NCI-H128 (cell line): ENCODE results near the gene ARHGEF10L.

ENCODE experiments used
- DNase-seq: peaks from one replicate; lab custom pipeline; 2025; ENCODE audit not compliant: unreplicated experiment; lab: John Stamatoyannopoulos, UW

ARHGEF10L gene

GRCh38 chr1:17520473-17521319, 18.8 kb upstream of the ARHGEF10L start:
- DNase-seq = no peak

DNA sequence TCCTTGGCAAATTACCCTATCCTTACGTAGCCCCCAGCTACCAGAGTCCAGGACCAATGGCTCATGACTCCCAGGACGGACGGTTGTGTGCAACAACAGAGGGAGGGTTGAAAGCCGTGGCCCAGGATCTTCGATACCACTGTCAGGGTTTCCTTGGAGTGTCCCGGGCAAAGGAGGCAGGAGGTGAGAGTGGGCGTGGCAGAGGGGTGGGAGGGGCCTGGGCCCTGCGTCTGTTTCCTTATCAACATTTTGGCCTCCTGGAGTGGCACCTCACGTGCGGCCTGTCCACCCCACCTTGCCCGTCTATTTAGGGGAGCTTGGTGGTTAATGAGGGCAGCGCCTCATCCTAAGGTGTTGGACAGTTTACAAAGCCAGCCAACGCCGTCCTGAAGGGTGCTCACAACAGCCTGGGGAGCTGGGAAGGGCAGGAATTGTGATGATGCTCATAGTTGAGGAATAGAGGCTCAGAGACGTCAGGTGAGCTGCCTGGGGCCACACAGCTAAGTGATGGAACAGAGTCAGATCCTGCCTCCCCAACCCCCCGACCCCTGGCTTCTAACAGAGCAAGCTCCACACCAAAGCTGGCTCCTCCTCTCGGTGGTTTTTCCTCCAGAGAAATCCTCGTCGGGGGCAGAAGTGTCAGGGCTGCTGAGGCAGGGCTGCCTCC, 17.4 kb upstream of the ARHGEF10L start:
- no peak for DNase-seq

- DNase-seq = no peak
Measured at GRCh38 chr1:17523321-17524041, 16.0 kb upstream of the ARHGEF10L start.

GRCh38 chr1:17524645-17525044, 14.9 kb upstream of the ARHGEF10L start:
- DNase-seq = no peak

- DNase-seq = no peak
Measured at GRCh38 chr1:17525996-17526686, 13.4 kb upstream of the ARHGEF10L start.

- no peak for DNase-seq
Measured at GRCh38 chr1:17527036-17527914, 12.2 kb upstream of the ARHGEF10L start.

DNA sequence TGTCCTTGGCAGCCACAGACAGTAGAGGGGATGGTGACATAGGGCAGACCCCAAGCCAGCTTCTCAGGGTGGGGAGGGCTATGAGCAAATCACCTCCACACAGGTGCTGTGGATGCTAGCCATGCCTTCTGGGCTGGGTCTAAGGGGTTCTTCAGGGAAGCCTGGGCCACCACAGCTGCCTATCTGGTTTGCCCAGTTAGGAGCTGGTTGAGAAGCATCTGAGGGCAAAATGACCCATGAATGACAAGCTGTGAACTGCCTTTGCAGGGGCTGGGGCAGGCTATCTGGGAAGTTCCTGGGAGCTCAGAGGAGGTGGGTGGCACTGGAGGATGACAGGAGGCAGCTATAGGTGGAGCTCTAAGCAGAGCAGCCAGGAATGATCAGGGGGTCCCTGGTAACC, 10.1 kb upstream of the ARHGEF10L start:
- no peak for DNase-seq

- no peak for DNase-seq
Measured at GRCh38 chr1:17531343-17531681, 8.2 kb upstream of the ARHGEF10L start.

DNA sequence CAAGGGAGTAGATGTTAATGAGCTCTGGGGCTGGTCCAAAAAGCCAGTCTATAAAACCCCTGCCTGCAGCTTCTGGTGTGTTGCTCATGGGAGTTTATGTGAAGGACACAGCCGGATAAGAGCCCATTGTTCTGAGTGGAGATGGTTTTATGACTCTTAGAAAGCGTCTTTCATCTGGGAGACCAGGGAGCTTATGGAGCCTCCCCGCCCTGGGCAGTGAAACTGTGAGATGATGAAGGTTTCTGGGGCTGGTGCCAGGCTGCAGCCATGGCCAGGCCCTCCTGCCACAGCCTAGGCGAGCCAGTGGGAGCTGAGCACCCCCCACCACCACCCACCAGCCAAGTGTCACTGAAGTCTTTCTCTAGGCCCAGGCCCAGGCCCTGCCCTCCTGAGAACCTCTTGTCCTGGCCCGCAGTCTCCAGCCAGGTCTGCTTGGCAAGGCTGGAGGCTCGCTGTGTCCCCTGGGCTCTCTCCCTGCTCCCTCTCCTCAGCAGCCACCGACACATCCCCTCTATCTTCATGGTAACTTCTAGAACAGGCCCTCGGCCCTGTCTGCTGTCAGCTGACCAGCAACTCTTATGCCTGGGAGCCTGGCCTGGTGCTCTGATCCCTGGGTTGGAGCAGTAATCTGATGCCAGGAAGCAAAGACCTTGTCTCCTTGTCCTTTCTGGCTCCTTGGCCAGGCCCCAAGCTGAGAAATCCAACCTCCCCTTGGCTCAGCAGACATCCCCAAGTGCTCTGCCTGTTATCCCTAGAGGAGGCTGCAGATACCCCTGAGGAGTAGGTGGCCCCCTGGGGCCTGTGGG, 7.6 kb upstream of the ARHGEF10L start:
- no peak for DNase-seq

GRCh38 chr1:17533201-17533600, 6.3 kb upstream of the ARHGEF10L start:
- DNase-seq = no peak

GRCh38 chr1:17535300-17535936, 4.1 kb upstream of the ARHGEF10L start:
- no peak for DNase-seq

GRCh38 chr1:17538010-17538409, 1.5 kb upstream of the ARHGEF10L start:
- DNase-seq = no peak

- DNase-seq = no peak
Measured at GRCh38 chr1:17538428-17539117, 925 bp upstream of the ARHGEF10L start.

- no peak for DNase-seq
Measured at GRCh38 chr1:17539118-17539476, 401 bp upstream of the ARHGEF10L start.

DNA sequence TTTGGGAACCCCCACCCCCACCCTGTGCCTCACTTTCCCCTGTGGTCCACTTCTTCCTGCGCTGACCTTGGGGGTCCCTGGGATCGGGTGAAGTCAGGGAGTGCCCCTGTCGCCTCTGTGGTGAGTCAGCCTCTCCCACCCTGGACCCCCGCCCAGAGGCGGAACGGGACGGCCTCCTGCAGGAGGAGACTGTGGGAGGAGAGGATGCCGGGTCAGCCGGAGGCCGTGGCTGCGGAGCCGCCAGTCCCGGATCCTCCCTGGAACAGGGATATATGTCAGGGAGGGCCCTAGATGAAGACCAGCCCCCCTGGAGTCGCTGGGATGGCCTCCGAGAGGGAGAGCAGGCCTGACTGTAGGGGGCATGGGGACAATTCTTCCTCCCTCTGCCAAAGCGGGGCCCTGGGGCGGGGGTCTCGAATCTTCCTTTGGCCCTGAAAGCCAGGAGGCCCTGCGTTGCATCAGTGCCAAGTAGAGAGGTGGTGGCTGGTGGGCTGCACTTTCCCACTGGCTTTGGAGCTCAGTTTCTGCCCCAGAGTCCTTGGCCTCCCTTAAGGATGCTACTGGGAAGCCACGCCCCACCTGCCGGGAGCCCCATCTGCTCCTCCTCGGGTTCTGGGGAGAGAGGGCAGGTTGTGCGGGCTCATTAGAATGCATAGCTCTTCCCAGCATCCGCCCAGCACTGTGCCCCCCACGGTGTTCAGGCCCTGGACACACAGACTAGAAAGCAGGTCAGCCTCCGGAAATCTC, 930 bp downstream of the ARHGEF10L start:
- DNase-seq = peak; percentile 59

- no peak for DNase-seq
Measured at GRCh38 chr1:17542645-17543044, 3.1 kb downstream of the ARHGEF10L start.

- DNase-seq = no peak
Measured at GRCh38 chr1:17544776-17545350, 5.4 kb downstream of the ARHGEF10L start.

DNA sequence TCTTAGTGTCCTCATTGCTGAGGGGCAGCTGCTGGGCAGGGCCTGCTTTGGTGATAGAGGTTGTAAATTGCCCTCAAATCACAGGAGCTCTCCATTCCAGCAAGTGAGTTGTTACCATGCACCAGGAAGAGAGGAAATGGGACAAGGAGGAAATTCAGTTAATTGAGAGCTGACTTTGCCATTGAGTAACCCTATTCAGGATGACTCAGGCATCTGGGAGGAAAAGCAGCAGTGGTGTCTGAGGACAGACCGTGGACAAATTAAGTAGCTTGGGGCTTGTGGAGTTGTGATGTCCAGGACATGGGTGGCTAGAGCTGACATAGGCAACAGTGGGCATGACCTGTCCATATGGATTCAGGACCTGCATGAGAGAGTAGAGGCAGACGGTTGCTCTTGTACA, 5.9 kb downstream of the ARHGEF10L start:
- no peak for DNase-seq
